Measurements from ENCODE around the gene DNAH7. TPM values are rescaled to one million over a fixed set of nuclear protein-coding genes. Genes with fewer than 3 reads are reported as not detected.

Gene DNAH7
- polyA plus RNA-seq, 1 donor (not counting 4 experiments of a cell fraction or from before 2014, with no cell fraction given) = 0.17 TPM

DNA sequence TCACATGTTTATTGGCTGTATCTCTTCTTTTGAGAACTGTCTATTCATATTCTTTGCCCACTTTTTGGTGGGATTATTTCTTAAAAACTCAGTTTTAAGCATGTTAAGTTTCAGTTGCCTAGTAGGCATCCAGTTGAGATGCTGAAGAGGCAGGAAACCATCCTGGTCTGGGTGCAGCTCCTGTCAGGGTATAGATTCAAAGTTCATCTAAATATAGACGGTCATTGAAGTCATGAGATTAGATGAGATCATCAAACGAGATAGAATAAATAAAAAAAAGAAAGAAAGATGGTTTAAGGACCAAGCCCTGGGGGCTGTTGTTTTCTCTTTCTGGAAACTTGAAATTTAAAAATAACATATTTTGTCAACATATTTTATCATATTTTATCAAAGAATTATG, 9.2 kb upstream of the DNAH7 start:
- dilution Hi-C loops (cut with MboI; ENCODE audit: extremely low pct_ligation_motif_present, low sequenced_read_pairs) = no loop called here
- no peaks in the 10 kb centered on the region for H3K9me3 ChIP-seq (ENCODE audit: control insufficient read depth, low read depth, low read length)
- no peaks in the 10 kb centered on the region for H4K20me1 ChIP-seq (ENCODE audit: control insufficient read depth, extremely low read depth, insufficient read depth, low read length)
- no peak for DNase-seq (ENCODE audit: low read depth, low spot score)
- H3K4me3 ChIP-seq (ENCODE audit: control insufficient read depth in 2 of 3, extremely low read depth in 1 of 3, insufficient read depth in 2 of 3, low read depth in 1 of 3, low read length in 3 of 3) = no peak overlapping the region
- no peak overlapping the region for H3K4me2 ChIP-seq (ENCODE audit: control insufficient read depth, extremely low read depth, insufficient read depth, low read depth, low read length)
- H2AFZ ChIP-seq (ENCODE audit: control insufficient read depth, low read length) = no peak overlapping the region
- H3K36me3 ChIP-seq (ENCODE audit: control insufficient read depth in 2 of 2, extremely low read depth in 1 of 2, insufficient read depth in 2 of 2, low read length in 2 of 2) = no peaks in the 10 kb centered on the region
- no peak for FAIRE-seq
- no peaks in the 10 kb centered on the region for H3K9me1 ChIP-seq (ENCODE audit: control insufficient read depth, extremely low read depth, insufficient read depth, low read length)
- H3K4me1 ChIP-seq (ENCODE audit: control insufficient read depth, extremely low read depth, insufficient read depth, low read length) = no peaks in the 10 kb centered on the region
- H3K27me3 ChIP-seq (ENCODE audit: control insufficient read depth, extremely low read depth, insufficient read depth, low read length) = no peaks in the 10 kb centered on the region
- H3K27ac ChIP-seq (ENCODE audit: control insufficient read depth, insufficient read depth, low read length) = no peak overlapping the region
- TF ChIP-seq EZH2 (IDR thresholded peaks at IDR 0.05; ENCODE audit: low read length) = no peak
- TF ChIP-seq, protein P1, sequence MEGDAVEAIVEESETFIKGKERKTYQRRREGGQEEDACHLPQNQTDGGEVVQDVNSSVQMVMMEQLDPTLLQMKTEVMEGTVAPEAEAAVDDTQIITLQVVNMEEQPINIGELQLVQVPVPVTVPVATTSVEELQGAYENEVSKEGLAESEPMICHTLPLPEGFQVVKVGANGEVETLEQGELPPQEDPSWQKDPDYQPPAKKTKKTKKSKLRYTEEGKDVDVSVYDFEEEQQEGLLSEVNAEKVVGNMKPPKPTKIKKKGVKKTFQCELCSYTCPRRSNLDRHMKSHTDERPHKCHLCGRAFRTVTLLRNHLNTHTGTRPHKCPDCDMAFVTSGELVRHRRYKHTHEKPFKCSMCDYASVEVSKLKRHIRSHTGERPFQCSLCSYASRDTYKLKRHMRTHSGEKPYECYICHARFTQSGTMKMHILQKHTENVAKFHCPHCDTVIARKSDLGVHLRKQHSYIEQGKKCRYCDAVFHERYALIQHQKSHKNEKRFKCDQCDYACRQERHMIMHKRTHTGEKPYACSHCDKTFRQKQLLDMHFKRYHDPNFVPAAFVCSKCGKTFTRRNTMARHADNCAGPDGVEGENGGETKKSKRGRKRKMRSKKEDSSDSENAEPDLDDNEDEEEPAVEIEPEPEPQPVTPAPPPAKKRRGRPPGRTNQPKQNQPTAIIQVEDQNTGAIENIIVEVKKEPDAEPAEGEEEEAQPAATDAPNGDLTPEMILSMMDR (optimal IDR thresholded peaks at IDR 0.05 in 1 of 3, IDR thresholded peaks at IDR 0.05 in 1 of 3, conservative IDR thresholded peaks at IDR 0.05 in 1 of 3; ENCODE audit: extremely low read depth in 1 of 3, insufficient read depth in 2 of 3, low read length in 3 of 3) = no peak
- no peak overlapping the region for H3K9ac ChIP-seq (ENCODE audit: control insufficient read depth, extremely low read depth, insufficient read depth, low read length)
- H3K79me2 ChIP-seq (ENCODE audit: control insufficient read depth, insufficient read depth, low read length) = no peaks in the 10 kb centered on the region

DNA sequence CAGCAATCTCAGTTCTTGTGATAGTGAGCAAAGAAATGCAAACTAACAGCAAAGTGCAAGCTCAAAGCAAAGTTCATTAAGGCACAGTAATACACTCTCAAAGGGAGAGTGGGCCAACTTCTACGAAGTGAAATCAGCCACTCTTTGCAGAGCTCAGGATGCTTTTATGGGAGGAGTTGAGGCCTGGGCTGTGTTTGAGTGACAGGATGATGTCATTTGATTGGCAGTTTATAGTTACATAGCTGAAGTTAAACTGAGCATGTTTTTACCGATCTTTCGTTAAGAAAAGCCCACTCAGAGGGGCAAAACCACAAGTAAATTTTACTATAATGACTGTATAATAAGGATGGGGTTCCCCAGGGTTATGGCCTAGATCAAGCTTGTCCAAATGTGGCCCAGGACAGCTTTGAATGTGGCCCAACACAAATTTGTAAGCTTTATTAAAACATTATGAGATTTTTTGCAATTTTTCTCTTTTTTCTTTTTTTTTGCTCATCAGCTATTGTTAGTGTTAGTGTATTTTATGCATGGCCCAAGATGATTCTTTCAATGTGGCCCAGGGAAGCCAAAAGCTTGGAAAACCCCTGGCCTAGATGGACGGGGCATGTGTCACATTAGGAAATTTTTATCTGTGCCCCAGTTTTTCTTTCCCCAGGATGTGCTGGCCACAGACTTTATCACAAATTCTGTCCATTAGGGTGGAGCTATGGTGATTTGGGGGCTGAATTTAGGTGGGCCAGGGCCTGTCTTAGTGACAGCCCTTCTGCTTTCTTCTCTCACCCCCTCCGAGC, 8.3 kb upstream of the DNAH7 start:
- dilution Hi-C loops (cut with MboI; ENCODE audit: extremely low pct_ligation_motif_present, low sequenced_read_pairs) = no loop called here
- Histone ChIP-seq H3K9ac (ENCODE audit: control insufficient read depth, extremely low read depth, insufficient read depth, low read length) (no peak overlapping the region), H3K4me1 (ENCODE audit: control insufficient read depth, extremely low read depth, insufficient read depth, low read length) (no peaks in the 10 kb centered on the region), H3K27me3 (ENCODE audit: control insufficient read depth, extremely low read depth, insufficient read depth, low read length) (no peaks in the 10 kb centered on the region), H3K27ac (ENCODE audit: control insufficient read depth, insufficient read depth, low read length) (no peak overlapping the region), H3K36me3 (ENCODE audit: control insufficient read depth in 2 of 2, extremely low read depth in 1 of 2, insufficient read depth in 2 of 2, low read length in 2 of 2) (no peaks in the 10 kb centered on the region), H4K20me1 (ENCODE audit: control insufficient read depth, extremely low read depth, insufficient read depth, low read length) (no peaks in the 10 kb centered on the region), H3K79me2 (ENCODE audit: control insufficient read depth, insufficient read depth, low read length) (no peaks in the 10 kb centered on the region), H2AFZ (ENCODE audit: control insufficient read depth, low read length) (no peak overlapping the region), H3K4me2 (ENCODE audit: control insufficient read depth, extremely low read depth, insufficient read depth, low read depth, low read length) (no peak overlapping the region), H3K9me1 (ENCODE audit: control insufficient read depth, extremely low read depth, insufficient read depth, low read length) (no peaks in the 10 kb centered on the region), H3K4me3 (ENCODE audit: control insufficient read depth in 2 of 3, extremely low read depth in 1 of 3, insufficient read depth in 2 of 3, low read depth in 1 of 3, low read length in 3 of 3) (no peak overlapping the region), H3K9me3 (ENCODE audit: control insufficient read depth, low read depth, low read length) (no peaks in the 10 kb centered on the region)
- FAIRE-seq (no peak), DNase-seq (ENCODE audit: low read depth, low spot score) (no peak)
- TF ChIP-seq, protein P1 (optimal IDR thresholded peaks at IDR 0.05 in 1 of 3, IDR thresholded peaks at IDR 0.05 in 1 of 3, conservative IDR thresholded peaks at IDR 0.05 in 1 of 3; ENCODE audit: extremely low read depth in 1 of 3, insufficient read depth in 2 of 3, low read length in 3 of 3) = no peak
- no peak for TF ChIP-seq EZH2 (IDR thresholded peaks at IDR 0.05; ENCODE audit: low read length)
